HG02885 (cell line): ENCODE measurements around the gene SPATA1.

Source experiments
- ATAC-seq: cut with Tn5 transposase; IDR thresholded peaks from one replicate; pipeline ENCODE4 v1.9.1; 2021; ENCODE audit warnings: mild to moderate bottlenecking; ENCODE audit not compliant: unreplicated experiment, poor library complexity

Gene SPATA1

DNA sequence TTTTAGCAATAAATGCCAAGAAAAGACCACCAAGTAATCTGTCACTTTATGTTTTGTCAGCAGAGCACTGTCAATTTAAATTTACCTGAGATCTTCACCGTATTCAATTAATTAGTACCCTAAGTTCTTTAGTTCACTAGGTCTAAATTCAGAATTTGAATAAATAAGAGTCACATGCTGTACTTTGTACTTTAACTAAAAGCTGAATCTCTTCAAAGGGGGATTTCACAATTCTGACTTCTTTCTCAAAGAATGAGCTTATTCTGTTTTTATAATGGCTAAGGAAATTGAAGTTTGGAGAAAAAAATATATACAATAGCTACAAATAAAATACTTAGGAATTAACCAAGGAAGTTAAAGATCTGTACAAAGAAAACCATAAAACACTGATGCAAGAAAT is 2.3 kb downstream of the SPATA1 start:
- ATAC-seq = no peak

GRCh38 chr1:84509029-84509428 is 2.8 kb downstream of the SPATA1 start:
- ATAC-seq = no peak

- no peak for ATAC-seq
These were observed 4.0 kb downstream of the SPATA1 start for GRCh38 chr1:84510165-84510564.

- no peak for ATAC-seq
These were observed 4.5 kb downstream of the SPATA1 start for GRCh38 chr1:84510668-84511067.

GRCh38 chr1:84524590-84524989 is 18.4 kb downstream of the SPATA1 start:
- ATAC-seq = no peak

GRCh38 chr1:84525779-84526178 is 19.6 kb downstream of the SPATA1 start:
- ATAC-seq = no peak

DNA sequence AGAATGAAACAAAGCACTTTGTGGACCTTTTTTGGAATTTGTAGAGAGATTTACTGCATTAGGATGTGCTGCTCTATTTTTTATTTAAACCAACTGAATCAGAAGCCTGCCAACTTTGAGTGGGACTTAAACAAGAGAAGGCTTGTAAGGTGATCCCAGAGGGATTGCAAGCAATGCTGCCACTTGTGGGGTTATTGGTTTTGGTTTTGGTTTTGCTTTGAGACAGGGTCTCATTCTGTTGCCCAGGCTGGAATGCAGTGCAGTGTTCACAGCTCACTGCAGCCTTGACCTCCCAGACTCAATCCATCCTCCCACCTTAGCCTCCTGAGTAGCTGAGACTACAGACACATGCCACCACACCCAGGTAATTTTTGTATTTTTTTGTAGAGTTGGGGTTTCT is 32.4 kb downstream of the SPATA1 start:
- ATAC-seq = peak; percentile 56

DNA sequence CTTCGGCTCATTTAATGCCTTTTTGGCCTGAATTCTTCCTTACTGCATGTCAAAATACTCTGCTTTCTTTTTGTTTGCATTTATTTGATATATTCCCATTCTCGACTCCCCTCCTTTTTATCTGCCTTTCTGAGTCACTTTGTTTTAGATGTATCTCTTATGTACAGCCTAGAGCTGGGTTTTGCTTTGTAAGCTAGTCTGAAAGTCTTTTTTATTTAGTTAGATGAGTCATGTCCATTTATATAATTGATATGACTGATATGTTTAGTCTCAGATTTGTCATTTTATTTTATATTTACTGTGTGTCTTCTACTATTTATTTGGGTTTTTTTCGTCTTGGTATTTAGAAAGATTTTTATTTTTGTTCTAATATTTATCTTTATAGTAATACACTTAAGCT is 33.8 kb downstream of the SPATA1 start:
- no peak for ATAC-seq

DNA sequence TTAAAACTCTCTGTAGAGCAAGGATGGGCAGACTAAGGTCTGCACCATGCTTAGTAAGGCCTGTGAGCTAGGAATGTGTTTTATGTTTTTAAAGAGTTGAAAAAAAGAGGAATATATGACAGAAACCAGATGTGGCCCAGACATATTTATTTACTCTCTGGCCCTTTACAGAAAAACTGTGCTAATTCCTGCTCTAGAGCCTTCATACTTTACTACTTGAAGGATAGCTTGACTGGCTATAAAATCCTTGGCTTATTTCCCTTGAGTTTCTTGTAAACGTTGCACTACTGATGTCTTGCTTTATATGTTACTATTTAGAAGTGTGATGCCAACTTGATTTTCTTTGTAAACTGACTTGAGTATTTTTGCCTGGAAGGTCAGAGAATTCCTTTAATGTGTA is 34.6 kb downstream of the SPATA1 start:
- no peak for ATAC-seq

GRCh38 chr1:84541679-84542078 is 35.5 kb downstream of the SPATA1 start:
- no peak for ATAC-seq

- no peak for ATAC-seq
These were observed 44.6 kb downstream of the SPATA1 start for GRCh38 chr1:84550826-84551225.

GRCh38 chr1:84569216-84569615 is 63.0 kb downstream of the SPATA1 start:
- no peak for ATAC-seq

DNA sequence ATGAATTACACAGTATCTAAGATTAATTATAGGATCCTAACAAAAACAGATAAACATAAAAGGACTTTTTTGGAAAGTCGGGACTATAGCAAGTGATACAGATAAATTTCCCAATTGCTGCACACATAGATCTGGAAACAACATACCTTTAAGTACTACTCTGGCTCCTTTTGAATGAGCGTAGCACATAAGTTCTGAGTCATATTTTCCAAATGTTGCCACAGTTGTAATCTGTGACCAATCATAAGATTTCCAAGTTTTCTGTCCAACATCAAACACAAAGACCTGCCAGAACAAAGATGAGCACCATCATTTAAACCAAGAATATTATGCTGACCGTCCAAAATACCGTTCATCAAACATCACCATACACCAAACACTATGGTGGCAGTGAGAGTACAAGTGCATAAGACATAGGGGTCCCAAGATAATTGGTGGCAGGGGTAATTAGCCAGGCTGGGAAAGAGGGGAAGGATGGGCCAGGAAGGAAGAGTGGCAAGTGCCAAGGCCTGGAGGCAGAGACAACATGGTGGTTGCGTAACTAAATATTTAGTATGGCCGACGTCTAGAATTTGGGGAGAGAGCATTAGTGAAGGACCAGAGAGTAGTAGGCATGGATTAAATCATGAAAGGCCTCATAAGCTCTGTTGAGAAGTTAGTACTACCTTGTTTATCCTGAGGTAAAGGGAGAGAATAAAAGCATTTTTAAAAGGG is 64.4 kb downstream of the SPATA1 start:
- ATAC-seq = no peak

GRCh38 chr1:84571150-84571535 is 65.0 kb downstream of the SPATA1 start:
- ATAC-seq = no peak

- no peak for ATAC-seq
These were observed 67.3 kb downstream of the SPATA1 start for GRCh38 chr1:84573481-84573966.

- peak; percentile 87 for ATAC-seq
These were observed 68.0 kb downstream of the SPATA1 start, which contains the start of gene CTBS for GRCh38 chr1:84573967-84574842. Gene CTBS (minus strand): TSS chr1:84574440. CDS start chr1:84574415, 25 bp downstream.

DNA sequence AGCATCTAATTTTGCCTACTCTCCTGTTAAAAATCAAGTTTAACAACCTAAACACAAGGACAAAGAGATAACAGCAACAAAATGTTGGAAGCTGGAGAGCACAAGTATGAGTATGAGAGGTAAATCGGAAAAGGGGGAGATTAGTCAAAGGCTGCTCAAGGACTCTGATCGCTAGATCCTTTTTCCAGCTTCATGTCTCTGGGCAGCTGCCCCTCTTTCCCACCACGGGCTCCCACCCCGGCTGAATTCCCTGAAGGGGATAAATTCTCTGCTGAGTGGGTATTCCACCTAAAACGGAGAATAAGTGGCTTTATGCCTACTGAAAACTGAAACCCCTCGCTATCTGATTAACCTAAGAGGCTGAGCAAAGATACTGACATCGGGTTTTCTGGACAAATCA is 68.8 kb downstream of the SPATA1 start:
- ATAC-seq = no peak

GRCh38 chr1:84581648-84582047 is 75.5 kb downstream of the SPATA1 start:
- ATAC-seq = no peak

GRCh38 chr1:84582802-84583587 is 76.8 kb downstream of the SPATA1 start:
- ATAC-seq = no peak

- ATAC-seq = no peak
These were observed 77.5 kb downstream of the SPATA1 start for GRCh38 chr1:84583648-84584047.

DNA sequence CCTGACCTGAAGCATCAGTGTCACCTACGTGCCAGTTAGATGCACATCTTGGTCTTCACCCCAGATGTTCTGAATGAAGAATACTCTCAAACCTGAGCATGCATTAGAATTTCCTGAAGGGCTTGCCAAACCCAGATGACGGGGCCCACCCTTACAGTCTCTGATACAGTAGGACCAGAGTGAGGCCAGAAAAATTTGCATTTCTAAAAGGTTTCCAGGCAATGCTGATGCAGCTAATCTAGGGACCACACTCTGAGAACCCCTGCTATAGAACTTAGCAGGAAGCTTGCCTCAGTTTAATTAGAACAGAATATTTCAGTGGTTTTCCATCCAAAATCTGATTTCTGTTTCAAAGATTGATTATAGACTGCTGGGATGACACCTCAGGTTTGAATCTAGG is 77.9 kb downstream of the SPATA1 start:
- ATAC-seq = no peak
